Esophagus squamous epithelium (tissue), 4 donors: ENCODE results near the gene EIPR1.

Source experiments
- CTCF ChIP-seq, 6 experiments: fragments of 450-650 bp in 4 of 6; fragments of 200-600 bp in 2 of 6; sonication (generic) in 2 of 6; IDR thresholded peaks; one replicate each; pipeline ENCODE4 v1.5.1; 2016 to 2019; ENCODE audit warnings: antibody characterized with exemption in 6 of 6, mild to moderate bottlenecking in 4 of 6, moderate library complexity in 4 of 6
- POLR2A ChIP-seq, 4 donors: fragments of 450-650 bp; IDR thresholded peaks; one replicate each; pipeline ENCODE4 v1.6.1; 2017; ENCODE audit warnings: antibody characterized with exemption in 4 of 4, mild to moderate bottlenecking in 4 of 4, moderate library complexity in 3 of 4

- TF ChIP-seq CTCF (IDR thresholded peaks at IDR 0.05) = no peak
- no peak for TF ChIP-seq POLR2A (IDR thresholded peaks at IDR 0.05)
These were observed 160.0 kb downstream of the EIPR1 start for GRCh38 chr2:3217646-3218045.
